8988T (cell line): Measurements from ENCODE around the gene GLT8D1.

Source experiments
- DNase-seq: peaks from one replicate; pipeline ENCODE4 v3.0.0; 2011

GLT8D1 gene

GRCh38 chr3:52712291-52713212, 7.0 kb upstream of the GLT8D1 start:
- no peak for DNase-seq

- DNase-seq, result no peak
Observed at GRCh38 chr3:52710512-52710911, 4.9 kb upstream of the GLT8D1 start.

DNA sequence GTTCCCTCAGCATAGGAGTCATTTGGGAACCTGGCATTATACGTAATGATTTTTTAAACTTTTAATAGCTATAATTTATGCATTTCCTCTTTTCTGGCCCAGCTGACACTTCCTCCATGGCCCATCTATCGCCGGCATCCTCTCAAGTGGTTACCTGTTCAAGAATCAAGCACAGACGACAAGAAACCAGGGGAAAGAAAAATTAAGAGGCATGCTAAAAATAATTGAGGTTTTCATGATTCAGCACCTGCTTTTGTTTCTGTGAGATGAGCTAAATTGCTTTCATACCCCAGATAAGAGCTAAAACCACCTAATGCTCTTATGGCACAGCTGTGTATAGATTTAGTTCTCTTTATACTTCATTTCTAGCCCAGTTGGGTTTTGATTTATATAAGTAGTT, 2.0 kb upstream of the GLT8D1 start:
- DNase-seq, result no peak

DNA sequence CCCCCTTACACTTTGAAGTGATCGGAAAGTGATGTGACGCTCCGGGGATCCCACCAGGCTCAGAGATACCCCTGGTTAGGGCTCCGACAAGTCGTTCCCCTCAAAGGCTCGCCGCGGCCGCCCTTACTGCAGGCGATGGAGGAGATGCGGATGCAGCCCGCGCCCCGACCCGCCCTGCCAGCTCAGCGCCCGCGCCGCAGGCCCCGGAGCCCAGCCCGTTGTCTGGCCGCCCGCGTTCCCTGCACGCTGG, 228 bp downstream of the GLT8D1 start:
- DNase-seq, result no peak

GRCh38 chr3:52704611-52705437, 767 bp downstream of the GLT8D1 start:
- DNase-seq, result peak; percentile 31

- DNase-seq, result no peak
Observed at GRCh38 chr3:52703341-52703740, 2.2 kb downstream of the GLT8D1 start.

GRCh38 chr3:52697632-52697965, 8.0 kb downstream of the GLT8D1 start:
- no peak for DNase-seq

DNA sequence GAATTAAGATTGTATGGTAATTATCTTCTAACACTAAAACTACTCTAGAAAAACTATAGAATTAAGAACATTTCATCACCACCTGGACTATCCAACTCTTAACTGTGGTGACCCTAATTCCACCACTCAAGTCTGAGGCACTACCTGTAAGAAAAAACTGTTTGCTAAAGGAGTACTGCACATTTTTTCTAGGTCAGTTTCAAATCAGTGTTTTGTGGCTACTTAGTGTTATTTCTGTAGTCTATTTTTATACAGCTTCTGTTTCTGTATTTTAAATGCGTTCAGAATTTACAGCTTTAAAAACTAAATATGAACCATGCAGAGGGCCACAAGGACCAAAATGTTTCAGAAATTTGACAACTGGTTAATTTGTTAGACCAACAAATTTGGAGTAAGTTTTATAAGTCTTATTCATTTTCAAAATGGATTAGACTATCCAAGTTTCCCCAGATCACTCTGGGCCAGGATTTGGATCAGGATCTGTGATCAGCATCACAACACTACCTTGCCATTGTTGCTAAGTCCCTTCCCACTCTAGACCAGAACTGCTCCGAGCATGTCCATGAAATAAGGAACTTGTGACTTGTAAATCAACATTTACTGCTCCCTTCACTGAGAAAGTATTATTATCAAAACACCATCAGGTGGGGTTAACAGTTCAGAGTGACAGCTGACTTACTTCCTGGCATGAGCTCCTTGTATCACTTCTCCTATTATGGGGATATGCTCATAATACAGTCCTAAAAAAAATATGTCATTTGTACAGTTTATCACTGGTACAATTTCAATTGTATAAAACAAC, 8.6 kb downstream of the GLT8D1 start:
- DNase-seq, result no peak

DNA sequence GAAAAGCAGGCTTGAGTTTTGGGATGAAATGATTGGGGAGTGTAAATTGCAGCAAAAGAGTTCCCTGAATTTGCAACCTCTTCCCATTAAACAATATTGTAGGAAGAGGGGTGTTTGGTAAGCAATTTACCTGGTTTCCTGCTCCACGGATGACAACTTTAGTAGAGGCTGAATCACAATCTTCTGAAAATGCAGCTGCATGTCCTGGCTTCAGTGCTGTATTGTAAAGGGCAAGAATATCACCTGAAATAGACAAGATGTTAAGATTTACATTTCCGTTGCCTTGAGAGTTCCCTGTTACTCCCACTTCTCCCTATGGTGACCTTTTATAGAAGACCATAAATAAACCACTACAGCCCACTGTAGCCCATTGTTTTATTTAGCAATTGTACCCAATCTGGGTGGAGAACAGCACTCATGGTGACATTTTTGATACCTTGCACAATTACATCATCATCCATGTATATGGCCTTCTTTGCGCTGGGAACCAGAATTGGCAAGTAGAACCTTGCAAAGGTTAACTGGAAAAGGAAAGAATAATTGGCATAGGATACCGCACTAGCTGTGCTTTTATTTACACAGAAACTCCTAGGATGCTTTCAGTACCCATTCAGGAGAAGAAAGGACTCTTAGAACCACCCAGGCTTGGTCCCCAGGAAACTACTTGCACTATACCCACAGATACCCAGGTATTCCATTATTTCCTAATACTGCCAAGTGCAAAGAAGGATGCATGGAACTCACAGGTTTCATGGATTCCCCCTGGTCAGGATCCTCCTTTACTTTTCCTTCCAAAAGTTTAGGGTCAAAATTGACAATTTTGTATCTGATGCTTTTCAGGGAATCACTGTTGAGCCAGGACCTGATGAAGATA, 9.6 kb downstream of the GLT8D1 start:
- no peak for DNase-seq

DNA sequence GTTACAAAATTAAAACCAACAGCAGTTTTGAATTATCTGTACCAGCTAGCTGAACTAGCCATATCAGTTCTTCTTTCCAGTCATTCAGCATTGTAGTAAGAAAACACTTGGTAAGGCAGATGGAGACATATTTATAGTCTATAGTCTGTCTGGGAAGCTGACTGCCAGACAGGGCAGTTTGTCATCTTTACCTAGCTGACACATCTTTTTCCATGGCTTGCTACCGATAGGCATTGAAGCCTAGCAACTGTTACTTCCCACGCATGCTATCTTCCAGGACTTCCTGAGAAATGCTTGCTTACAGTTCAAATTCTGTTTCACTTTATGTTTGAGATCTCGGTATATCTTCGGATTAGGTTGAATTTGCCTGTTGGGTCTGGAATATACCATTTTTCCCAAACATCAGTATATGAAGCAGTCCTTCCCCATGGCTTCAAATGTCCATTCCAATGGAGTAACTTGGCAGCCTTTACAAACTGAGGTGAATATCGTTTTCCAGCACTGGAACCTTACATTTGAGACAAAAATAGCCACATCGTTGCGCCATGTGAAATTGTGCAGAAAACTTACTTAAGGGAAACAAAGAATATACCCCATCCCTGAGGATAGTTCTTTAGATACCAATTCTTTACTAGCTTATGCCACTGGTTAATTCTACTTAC, 10.9 kb downstream of the GLT8D1 start:
- DNase-seq, result no peak

DNA sequence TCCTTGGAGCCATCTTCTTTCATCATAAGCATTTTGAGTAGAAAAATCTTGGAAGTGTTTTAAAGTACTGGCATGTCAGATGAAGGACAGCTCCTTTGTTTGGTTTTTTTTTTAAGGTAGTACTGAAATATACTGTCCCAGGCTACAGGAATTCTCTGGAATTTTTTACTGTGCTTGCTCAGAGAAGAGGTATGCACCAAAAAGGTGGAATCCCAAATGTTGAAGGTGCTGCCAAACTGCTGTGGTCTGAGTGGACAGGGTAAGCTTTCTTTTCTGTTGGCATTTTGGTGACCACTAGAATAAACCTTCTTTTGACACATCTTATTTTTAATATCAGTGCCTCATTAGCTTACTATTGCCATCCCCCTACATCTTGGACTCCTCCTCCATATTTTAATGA, 12.5 kb downstream of the GLT8D1 start:
- DNase-seq, result no peak

DNA sequence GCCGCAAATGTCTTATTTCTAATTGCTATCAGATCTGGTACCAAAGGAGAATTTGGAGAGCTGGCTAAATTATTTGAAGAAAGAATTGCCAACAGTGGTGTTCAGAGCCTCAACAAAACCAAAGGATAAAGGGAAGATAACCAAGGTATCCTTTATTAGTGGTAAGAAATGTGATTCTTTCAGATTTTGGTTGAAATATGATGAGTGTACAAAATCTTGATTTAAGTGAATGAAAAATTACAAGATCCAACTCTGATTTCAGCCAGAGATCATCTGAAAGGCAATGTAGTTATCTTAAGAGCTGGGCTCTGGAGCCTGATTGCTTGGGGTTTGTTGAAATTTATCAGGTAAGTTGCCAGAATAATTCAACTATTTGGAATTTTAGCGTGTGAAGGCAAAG, 15.0 kb downstream of the GLT8D1 start:
- no peak for DNase-seq

DNA sequence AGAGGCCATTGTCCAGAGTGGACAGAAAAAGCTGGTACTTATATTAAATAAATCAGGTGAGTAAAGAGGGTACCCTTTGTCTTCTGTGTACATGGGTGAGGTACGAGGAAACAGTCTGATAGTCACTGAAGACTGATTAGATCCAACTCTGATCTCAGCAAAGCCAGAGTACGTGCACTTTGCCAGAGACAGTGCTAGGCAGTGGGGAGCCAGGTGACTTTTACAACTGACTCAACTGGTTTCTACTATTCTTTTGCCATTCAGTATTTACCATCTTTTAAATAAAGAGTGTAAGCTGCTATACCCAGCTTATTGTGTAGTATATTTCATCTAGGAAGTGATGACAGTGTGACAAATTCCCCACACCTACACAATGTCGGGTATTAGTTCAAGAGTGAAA, 16.4 kb downstream of the GLT8D1 start:
- DNase-seq, result no peak

DNA sequence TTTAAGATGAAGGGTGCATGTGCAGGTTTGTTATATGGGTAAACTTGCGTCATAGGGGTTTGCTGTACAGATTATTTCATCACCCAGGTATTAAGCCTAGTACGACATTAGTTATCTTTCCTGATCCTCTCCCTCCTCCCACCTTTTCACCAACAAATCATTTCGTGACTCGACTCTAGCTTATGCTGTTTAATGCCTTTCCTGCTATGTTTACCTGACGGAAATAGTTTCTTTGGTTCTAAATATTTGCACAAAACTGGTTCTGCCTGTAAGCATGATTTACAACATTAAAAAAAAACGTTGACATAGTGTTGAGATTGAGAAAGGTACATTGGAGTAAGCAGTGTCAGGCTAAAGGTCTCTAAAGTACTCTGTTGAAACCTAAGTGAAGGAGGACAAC, 17.3 kb downstream of the GLT8D1 start:
- no peak for DNase-seq

GRCh38 chr3:52685709-52686691, 19.6 kb downstream of the GLT8D1 start, which contains the start of the genes GNL3 and PBRM1:
Gene GNL3, plus strand, starts transcription at chr3:52686032. Its CDS starts 61 bp downstream, at chr3:52686093.
Gene PBRM1, minus strand, starts transcription at chr3:52685913.
- DNase-seq, result peak; percentile 94

- DNase-seq, result peak; percentile 91
Observed at GRCh38 chr3:52685285-52685708, 20.3 kb downstream of the GLT8D1 start.

GRCh38 chr3:52684184-52684583, 21.4 kb downstream of the GLT8D1 start:
- no peak for DNase-seq

DNA sequence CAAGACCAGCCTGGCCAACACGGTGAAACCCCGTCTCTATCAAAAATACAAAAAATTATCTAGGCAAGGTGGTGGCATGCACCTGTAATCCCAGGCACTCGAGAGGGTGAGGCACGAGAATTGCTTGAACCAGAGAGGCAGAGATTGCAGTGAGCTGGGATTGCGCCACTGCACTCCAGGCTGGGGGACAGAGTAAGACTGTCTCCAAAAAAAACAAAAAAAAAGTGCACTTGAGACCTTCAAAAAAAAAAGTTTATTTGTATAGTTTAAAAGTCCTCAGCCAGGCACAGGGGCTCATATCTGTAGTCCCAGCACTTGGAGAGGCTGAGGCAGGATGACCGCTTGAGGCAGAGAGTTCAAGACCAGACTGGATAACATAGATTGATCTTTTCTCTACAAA, 22.0 kb downstream of the GLT8D1 start:
- DNase-seq, result no peak

- no peak for DNase-seq
Observed at GRCh38 chr3:52682016-52682415, 23.6 kb downstream of the GLT8D1 start.

DNA sequence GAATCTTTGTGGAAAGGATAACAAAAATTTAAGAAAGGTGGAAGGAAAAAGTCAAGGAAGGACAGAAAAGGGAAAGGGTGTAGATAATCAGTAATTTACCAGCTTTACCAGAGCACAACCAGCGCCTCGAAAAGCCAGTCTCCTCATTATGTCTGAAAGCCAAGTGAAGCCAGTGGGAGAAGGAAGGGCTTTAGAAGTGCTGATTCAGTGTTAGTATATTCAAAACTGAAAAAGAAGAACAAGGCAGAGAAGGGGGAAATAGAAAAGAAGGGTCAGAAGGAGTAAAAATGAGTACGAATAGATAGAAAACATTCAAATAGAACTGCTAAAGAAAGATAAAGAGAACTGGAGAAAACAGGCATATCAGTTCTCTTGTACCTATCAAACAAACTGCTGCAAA, 24.0 kb downstream of the GLT8D1 start:
- DNase-seq, result no peak

GRCh38 chr3:52679811-52680210, 25.8 kb downstream of the GLT8D1 start:
- no peak for DNase-seq
